ENCODE measurements around the gene GCLM. TPM values are rescaled to one million over a fixed set of nuclear protein-coding genes. Genes with fewer than 3 reads are reported as not detected.

The GCLM gene
- total RNA-seq, 1 experiment from 2014 or later, result 14.1 TPM

DNA sequence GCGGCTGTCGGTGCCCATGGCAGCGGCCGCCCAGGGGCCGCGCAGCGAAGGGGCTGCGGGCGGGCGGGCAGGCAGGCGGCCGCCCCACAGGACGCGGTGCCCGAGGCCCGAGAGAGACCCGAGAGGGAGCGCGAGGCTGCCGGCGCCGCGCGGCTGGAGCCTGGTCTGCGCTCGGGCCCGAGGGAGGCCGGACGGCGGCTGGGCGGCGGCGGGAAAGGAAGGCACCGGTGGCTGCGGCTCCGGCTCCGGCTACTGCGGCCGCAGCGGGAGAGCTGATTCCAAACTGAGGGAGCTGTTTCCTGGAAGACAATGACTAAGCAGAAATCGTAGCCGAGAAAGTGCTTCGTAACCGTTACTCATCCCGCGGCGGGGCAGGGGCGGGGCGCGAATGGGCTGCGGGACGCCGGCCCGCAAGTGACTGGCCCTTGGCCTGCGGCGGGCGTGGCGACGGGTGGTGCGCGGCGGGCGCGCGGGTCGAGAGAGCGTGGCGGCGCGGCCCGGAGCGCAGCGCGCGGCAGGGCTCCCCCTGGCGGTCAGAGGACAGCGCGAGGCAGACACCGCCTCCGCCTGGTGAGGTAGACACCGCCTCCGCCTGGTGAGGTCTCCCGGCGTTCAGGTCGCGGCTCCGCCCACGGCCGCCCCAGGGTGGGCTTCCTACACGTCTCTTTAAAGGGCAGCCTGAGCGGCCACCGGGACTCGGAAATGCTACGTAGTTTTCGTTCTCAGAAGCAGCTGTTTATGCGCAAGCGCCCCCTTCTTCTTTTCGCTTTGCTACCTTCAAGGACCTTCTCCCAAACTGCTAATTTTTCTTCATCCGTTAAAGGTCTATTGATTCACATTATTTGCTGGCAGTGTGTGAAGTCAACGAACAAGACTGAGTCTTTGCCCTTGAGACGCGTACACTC is at the start of gene GCLM (continued):
- TF ChIP-seq, protein P1, sequence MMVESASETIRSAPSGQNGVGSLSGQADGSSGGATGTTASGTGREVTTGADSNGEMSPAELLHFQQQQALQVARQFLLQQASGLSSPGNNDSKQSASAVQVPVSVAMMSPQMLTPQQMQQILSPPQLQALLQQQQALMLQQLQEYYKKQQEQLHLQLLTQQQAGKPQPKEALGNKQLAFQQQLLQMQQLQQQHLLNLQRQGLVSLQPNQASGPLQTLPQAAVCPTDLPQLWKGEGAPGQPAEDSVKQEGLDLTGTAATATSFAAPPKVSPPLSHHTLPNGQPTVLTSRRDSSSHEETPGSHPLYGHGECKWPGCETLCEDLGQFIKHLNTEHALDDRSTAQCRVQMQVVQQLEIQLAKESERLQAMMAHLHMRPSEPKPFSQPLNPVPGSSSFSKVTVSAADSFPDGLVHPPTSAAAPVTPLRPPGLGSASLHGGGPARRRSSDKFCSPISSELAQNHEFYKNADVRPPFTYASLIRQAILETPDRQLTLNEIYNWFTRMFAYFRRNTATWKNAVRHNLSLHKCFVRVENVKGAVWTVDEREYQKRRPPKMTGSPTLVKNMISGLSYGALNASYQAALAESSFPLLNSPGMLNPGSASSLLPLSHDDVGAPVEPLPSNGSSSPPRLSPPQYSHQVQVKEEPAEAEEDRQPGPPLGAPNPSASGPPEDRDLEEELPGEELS (CRISPR knock-in tag; IDR thresholded peaks at IDR 0.05), result peak; percentile 76; the same call in 1 of the 2 replicates
- TF ChIP-seq, protein P2, sequence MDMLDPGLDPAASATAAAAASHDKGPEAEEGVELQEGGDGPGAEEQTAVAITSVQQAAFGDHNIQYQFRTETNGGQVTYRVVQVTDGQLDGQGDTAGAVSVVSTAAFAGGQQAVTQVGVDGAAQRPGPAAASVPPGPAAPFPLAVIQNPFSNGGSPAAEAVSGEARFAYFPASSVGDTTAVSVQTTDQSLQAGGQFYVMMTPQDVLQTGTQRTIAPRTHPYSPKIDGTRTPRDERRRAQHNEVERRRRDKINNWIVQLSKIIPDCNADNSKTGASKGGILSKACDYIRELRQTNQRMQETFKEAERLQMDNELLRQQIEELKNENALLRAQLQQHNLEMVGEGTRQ (CRISPR knock-in tag; IDR thresholded peaks at IDR 0.05), result peak; percentile 45
- no peak for TF ChIP-seq FOXK1 (CRISPR knock-in tag; IDR thresholded peaks at IDR 0.05)
- TF ChIP-seq GTF2I (CRISPR knock-in tag; conservative IDR thresholded peaks at IDR 0.05), result no peak
- TF ChIP-seq PRRX2 (CRISPR knock-in tag; IDR thresholded peaks at IDR 0.05), result no peak
- TF ChIP-seq ZNF219 (CRISPR knock-in tag; IDR thresholded peaks at IDR 0.05; ENCODE audit: borderline replicate concordance), result no peak
- no peak for TF ChIP-seq ZNF396 (CRISPR knock-in tag; IDR thresholded peaks at IDR 0.05; ENCODE audit: borderline replicate concordance)
- TF ChIP-seq, protein P3, sequence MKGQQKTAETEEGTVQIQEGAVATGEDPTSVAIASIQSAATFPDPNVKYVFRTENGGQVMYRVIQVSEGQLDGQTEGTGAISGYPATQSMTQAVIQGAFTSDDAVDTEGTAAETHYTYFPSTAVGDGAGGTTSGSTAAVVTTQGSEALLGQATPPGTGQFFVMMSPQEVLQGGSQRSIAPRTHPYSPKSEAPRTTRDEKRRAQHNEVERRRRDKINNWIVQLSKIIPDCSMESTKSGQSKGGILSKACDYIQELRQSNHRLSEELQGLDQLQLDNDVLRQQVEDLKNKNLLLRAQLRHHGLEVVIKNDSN (CRISPR knock-in tag; IDR thresholded peaks at IDR 0.05), result no peak
- TF ChIP-seq, protein P4, sequence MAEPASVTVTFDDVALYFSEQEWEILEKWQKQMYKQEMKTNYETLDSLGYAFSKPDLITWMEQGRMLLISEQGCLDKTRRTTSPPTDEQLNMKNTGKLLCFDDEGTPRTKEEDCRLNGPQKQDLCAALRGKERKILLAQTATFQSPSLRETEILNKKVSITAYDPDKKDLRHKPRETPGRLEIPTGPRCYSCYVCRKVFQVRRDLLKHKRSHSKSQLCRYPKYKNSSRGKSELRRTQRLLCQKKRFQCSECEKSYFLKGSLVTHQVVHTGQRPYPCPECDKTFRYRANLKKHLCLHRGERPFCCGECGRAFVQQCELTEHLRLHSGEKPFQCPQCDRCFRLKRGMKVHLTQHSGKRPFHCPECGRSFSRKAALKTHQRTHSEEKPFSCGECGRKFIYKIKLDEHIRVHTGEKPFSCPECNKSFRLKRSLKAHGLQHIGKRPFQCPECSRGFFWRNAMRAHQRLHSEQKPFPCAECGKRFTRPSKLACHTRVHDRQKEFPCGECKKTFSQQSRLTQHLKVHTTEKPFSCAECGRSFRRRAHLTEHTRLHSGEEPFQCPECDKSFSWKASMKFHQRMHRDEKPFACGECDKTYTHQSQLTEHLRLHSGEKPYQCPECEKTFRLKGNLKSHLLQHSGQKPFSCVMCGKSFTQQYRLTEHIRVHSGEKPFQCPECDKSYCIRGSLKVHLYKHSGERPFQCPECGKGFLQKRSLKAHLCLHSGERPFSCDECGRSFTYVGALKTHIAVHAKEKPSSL (CRISPR knock-in tag; conservative IDR thresholded peaks at IDR 0.05), result no peak
- TF ChIP-seq ZNF423 (CRISPR knock-in tag; IDR thresholded peaks at IDR 0.05), result peak; percentile 98
- 0 out of 2 replicates have a peak, but pooled peaks have one; percentile 77 for TF ChIP-seq NR3C1 (CRISPR knock-in tag; conservative IDR thresholded peaks at IDR 0.05; ENCODE audit: low read depth)
- TF ChIP-seq, protein P5, sequence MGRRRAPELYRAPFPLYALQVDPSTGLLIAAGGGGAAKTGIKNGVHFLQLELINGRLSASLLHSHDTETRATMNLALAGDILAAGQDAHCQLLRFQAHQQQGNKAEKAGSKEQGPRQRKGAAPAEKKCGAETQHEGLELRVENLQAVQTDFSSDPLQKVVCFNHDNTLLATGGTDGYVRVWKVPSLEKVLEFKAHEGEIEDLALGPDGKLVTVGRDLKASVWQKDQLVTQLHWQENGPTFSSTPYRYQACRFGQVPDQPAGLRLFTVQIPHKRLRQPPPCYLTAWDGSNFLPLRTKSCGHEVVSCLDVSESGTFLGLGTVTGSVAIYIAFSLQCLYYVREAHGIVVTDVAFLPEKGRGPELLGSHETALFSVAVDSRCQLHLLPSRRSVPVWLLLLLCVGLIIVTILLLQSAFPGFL (CRISPR knock-in tag; IDR thresholded peaks at IDR 0.05; ENCODE audit: borderline replicate concordance), result no peak
- TF ChIP-seq, protein P6, sequence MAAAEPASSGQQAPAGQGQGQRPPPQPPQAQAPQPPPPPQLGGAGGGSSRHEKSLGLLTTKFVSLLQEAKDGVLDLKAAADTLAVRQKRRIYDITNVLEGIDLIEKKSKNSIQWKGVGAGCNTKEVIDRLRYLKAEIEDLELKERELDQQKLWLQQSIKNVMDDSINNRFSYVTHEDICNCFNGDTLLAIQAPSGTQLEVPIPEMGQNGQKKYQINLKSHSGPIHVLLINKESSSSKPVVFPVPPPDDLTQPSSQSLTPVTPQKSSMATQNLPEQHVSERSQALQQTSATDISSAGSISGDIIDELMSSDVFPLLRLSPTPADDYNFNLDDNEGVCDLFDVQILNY (CRISPR knock-in tag; IDR thresholded peaks at IDR 0.05), result peak; percentile 84; the same call in 1 of the 2 replicates
- TF ChIP-seq NR1H2 (CRISPR knock-in tag; IDR thresholded peaks at IDR 0.05), result no peak
- TF ChIP-seq NR2C2 (CRISPR knock-in tag; IDR thresholded peaks at IDR 0.05), result no peak
- no peak for TF ChIP-seq RORB (CRISPR knock-in tag; IDR thresholded peaks at IDR 0.05)
- no peak for TF ChIP-seq TEAD4 (CRISPR knock-in tag; IDR thresholded peaks at IDR 0.05)
- TF ChIP-seq, protein P7, sequence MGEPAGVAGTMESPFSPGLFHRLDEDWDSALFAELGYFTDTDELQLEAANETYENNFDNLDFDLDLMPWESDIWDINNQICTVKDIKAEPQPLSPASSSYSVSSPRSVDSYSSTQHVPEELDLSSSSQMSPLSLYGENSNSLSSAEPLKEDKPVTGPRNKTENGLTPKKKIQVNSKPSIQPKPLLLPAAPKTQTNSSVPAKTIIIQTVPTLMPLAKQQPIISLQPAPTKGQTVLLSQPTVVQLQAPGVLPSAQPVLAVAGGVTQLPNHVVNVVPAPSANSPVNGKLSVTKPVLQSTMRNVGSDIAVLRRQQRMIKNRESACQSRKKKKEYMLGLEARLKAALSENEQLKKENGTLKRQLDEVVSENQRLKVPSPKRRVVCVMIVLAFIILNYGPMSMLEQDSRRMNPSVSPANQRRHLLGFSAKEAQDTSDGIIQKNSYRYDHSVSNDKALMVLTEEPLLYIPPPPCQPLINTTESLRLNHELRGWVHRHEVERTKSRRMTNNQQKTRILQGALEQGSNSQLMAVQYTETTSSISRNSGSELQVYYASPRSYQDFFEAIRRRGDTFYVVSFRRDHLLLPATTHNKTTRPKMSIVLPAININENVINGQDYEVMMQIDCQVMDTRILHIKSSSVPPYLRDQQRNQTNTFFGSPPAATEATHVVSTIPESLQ (CRISPR knock-in tag; IDR thresholded peaks at IDR 0.05), result no peak
- peak; percentile 94 for TF ChIP-seq SP1 (CRISPR knock-in tag; conservative IDR thresholded peaks at IDR 0.05)
- TF ChIP-seq, protein P8, sequence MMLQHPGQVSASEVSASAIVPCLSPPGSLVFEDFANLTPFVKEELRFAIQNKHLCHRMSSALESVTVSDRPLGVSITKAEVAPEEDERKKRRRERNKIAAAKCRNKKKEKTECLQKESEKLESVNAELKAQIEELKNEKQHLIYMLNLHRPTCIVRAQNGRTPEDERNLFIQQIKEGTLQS (CRISPR knock-in tag; conservative IDR thresholded peaks at IDR 0.05), result no peak
- TF ChIP-seq, protein P9, sequence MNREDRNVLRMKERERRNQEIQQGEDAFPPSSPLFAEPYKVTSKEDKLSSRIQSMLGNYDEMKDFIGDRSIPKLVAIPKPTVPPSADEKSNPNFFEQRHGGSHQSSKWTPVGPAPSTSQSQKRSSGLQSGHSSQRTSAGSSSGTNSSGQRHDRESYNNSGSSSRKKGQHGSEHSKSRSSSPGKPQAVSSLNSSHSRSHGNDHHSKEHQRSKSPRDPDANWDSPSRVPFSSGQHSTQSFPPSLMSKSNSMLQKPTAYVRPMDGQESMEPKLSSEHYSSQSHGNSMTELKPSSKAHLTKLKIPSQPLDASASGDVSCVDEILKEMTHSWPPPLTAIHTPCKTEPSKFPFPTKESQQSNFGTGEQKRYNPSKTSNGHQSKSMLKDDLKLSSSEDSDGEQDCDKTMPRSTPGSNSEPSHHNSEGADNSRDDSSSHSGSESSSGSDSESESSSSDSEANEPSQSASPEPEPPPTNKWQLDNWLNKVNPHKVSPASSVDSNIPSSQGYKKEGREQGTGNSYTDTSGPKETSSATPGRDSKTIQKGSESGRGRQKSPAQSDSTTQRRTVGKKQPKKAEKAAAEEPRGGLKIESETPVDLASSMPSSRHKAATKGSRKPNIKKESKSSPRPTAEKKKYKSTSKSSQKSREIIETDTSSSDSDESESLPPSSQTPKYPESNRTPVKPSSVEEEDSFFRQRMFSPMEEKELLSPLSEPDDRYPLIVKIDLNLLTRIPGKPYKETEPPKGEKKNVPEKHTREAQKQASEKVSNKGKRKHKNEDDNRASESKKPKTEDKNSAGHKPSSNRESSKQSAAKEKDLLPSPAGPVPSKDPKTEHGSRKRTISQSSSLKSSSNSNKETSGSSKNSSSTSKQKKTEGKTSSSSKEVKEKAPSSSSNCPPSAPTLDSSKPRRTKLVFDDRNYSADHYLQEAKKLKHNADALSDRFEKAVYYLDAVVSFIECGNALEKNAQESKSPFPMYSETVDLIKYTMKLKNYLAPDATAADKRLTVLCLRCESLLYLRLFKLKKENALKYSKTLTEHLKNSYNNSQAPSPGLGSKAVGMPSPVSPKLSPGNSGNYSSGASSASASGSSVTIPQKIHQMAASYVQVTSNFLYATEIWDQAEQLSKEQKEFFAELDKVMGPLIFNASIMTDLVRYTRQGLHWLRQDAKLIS (CRISPR knock-in tag; IDR thresholded peaks at IDR 0.05; ENCODE audit: borderline replicate concordance), result no peak
- no peak for TF ChIP-seq ZNF416 (CRISPR knock-in tag; IDR thresholded peaks at IDR 0.05)
- no peak for TF ChIP-seq SOX15 (CRISPR knock-in tag; IDR thresholded peaks at IDR 0.05)
- no peak for TF ChIP-seq JAZF1 (CRISPR knock-in tag; IDR thresholded peaks at IDR 0.05)
- 0 out of 2 replicates have a peak, but pooled peaks have one; percentile 68 for TF ChIP-seq ETV6 (CRISPR knock-in tag; IDR thresholded peaks at IDR 0.05)
